K562 (cell line): Measurements from ENCODE around the gene C11orf91. TPM values are rescaled to one million over a fixed set of nuclear protein-coding genes. Genes with fewer than 3 reads are reported as not detected.
A peak's percentile ranks its signal among the peaks of the same experiment; 100 is the strongest.

Experiments used
- ATAC-seq: fragments of 200-7000 bp; cut with Tn5 transposase; 3 replicates; pipeline ENCODE4 v1.9.1; 2020; ENCODE audit warnings: moderate library complexity
- BruUV-seq: library from RNA; stranded (reverse); fragments of 400-500 nt; replicated peaks from 2 replicates; lab custom pipeline; 2021; lab: Mats Ljungman, UMichigan
- CTCF ChIA-PET: fragments of 300-600 bp; formaldehyde crosslinking; extraction: SDS; loops from one replicate; lab custom pipeline; 2021; ENCODE audit warnings: low intra/inter-chr PET ratio; lab: Yijun Ruan, JAX
- POLR2A ChIA-PET: fragments of 300-600, 350-650 bp; sonication (Branson Sonifier 250); formaldehyde crosslinking; extraction: SDS; loops from one replicate; lab custom pipeline; 2021; ENCODE audit warnings: antibody characterized with exemption, inconsistent platforms; lab: Yijun Ruan, JAX
- DNase-seq, 4 experiments: peaks; one replicate each; pipeline versions ENCODE4 v3.0.0 to v3.0.0-alpha.2; 2011 to 2018; ENCODE audit warnings: low spot score in 3 of 4, mixed read lengths in 3 of 4; ENCODE audit errors: extremely low read depth in 1 of 4
- FAIRE-seq: peaks from 2 replicates; lab custom pipeline; 2011; peaks lifted over from hg19 to GRCh38; lab: Jason Lieb, UNC
- H2AFZ ChIP-seq: 2 replicates; pipeline ENCODE4 v1.6.0; 2011; ENCODE audit warnings: low read depth, low read length, control low read depth, inconsistent platforms
- H3K27ac ChIP-seq: fragments of 200-600 bp; 3 replicates; pipeline ENCODE4 v1.8.0; 2011; ENCODE audit warnings: low read depth, mild to moderate bottlenecking, control low read depth, inconsistent platforms, low read length, moderate library complexity, mixed read lengths; ENCODE audit errors: extremely low read depth
- H3K27me3 ChIP-seq, 2 experiments: fragments of 300-600 bp in 1 of 2; 2 replicates in 1 of 2; 3 replicates in 1 of 2; pipeline versions ENCODE4 v1.6.0 to v1.8.0; 2011; ENCODE audit warnings: inconsistent platforms in 2 of 2, low read length in 2 of 2, mild to moderate bottlenecking in 1 of 2, mixed read lengths in 1 of 2, moderate library complexity in 1 of 2; ENCODE audit not compliant: control insufficient read depth in 2 of 2, insufficient read depth in 2 of 2
- H3K36me3 ChIP-seq: fragments of 300-600 bp; 3 replicates; pipeline ENCODE4 v1.8.0; 2011; ENCODE audit warnings: mild to moderate bottlenecking, low read length, inconsistent platforms; ENCODE audit not compliant: control insufficient read depth, insufficient read depth
- H3K4me1 ChIP-seq, 2 experiments: fragments of 200-600 bp in 1 of 2; replicated peaks in 1 of 2; 2 replicates in 1 of 2; 3 replicates in 1 of 2; pipeline versions ENCODE4 v1.5.1 to v1.8.0; 2011; ENCODE audit warnings: inconsistent platforms in 2 of 2, low read length in 2 of 2, mild to moderate bottlenecking in 1 of 2, mixed read lengths in 1 of 2, moderate library complexity in 1 of 2; ENCODE audit not compliant: control insufficient read depth in 2 of 2, insufficient read depth in 2 of 2
- H3K4me2 ChIP-seq: 2 replicates; pipeline ENCODE4 v1.6.1; 2011; ENCODE audit warnings: low read length, control low read depth, inconsistent platforms, mixed read lengths; ENCODE audit not compliant: insufficient read depth
- H3K4me3 ChIP-seq: fragments of 200-600 bp; sonication (generic), shearing (Covaris generic); 2 replicates; pipeline ENCODE4 v1.5.1; 2016; ENCODE audit warnings: control low read depth, inconsistent platforms
- H3K79me2 ChIP-seq: fragments of 200-600 bp; 3 replicates; pipeline ENCODE4 v1.8.0; 2011; ENCODE audit warnings: low read length, inconsistent platforms; ENCODE audit not compliant: control insufficient read depth, insufficient read depth
- H3K9ac ChIP-seq, 2 experiments: 2 replicates each; pipeline versions ENCODE4 v1.6.0 to v1.6.1; 2011; ENCODE audit warnings: low read depth in 2 of 2, low read length in 2 of 2, control low read depth in 1 of 2, inconsistent platforms in 1 of 2, mild to moderate bottlenecking in 1 of 2, mixed read lengths in 1 of 2; ENCODE audit not compliant: insufficient read depth in 1 of 2
- H3K9me1 ChIP-seq: one replicate; pipeline ENCODE4 v1.6.0; 2011; ENCODE audit warnings: inconsistent platforms, mild to moderate bottlenecking, low read length, moderate library complexity; ENCODE audit not compliant: control insufficient read depth, insufficient read depth
- H3K9me3 ChIP-seq: replicated peaks from 2 replicates; pipeline ENCODE4 v1.5.1; 2011; ENCODE audit warnings: low read depth, low read length, inconsistent platforms; ENCODE audit not compliant: control insufficient read depth, insufficient read depth
- H4K20me1 ChIP-seq: replicated peaks from 2 replicates; pipeline ENCODE4 v1.6.1; 2011; ENCODE audit warnings: low read length, inconsistent platforms, mixed read lengths; ENCODE audit not compliant: control insufficient read depth, insufficient read depth
- CTCF ChIP-seq, 3 experiments: IDR thresholded peaks in 2 of 3; conservative IDR thresholded peaks in 1 of 3; 2 replicates each; pipeline ENCODE4 v1.5.1; 2011 to 2012; ENCODE audit warnings: low read length in 3 of 3, mild to moderate bottlenecking in 3 of 3, control low read depth in 2 of 3, improper control_type of control experiment in 1 of 3, inconsistent platforms in 1 of 3, low read depth in 1 of 3, mixed read lengths in 1 of 3, moderate library complexity in 1 of 3; ENCODE audit not compliant: insufficient read depth in 2 of 3
- GATA2 ChIP-seq: sonication (generic); formaldehyde crosslinking; IDR thresholded peaks from 2 replicates; pipeline ENCODE4 v1.4.0; 2020; ENCODE audit warnings: mild to moderate bottlenecking, missing genetic modification reagents
- GMEB1 ChIP-seq: fragments of 250-450 bp; sonication (Bioruptor Pico); IDR thresholded peaks from 2 replicates; pipeline ENCODE4 v1.4.0; 2020; ENCODE audit warnings: mild to moderate bottlenecking
- TGIF2 ChIP-seq: sonication (generic); formaldehyde crosslinking; IDR thresholded peaks from 2 replicates; pipeline ENCODE4 v1.8.1; 2022; ENCODE audit warnings: mild to moderate bottlenecking, missing genetic modification reagents, moderate library complexity
- ZC3H11A ChIP-seq: IDR thresholded peaks from 2 replicates; pipeline ENCODE4 v1.6.1; 2012; ENCODE audit warnings: low read depth, low read length, improper control_type of control experiment
- ZKSCAN1 ChIP-seq: fragments of 150-350 bp; IDR thresholded peaks from 2 replicates; pipeline ENCODE4 v1.6.1; 2016; ENCODE audit warnings: low read depth, low read length
- ZNF274 ChIP-seq: IDR thresholded peaks from 2 replicates; pipeline ENCODE4 v1.6.1; 2011; ENCODE audit warnings: low read depth, mild to moderate bottlenecking, low read length, moderate library complexity, borderline replicate concordance
- ZNF740 ChIP-seq, 3 experiments: fragments of 200-800 bp in 1 of 3; sonication (Bioruptor generic) in 1 of 3; sonication (generic) in 1 of 3; formaldehyde crosslinking in 1 of 3; IDR thresholded peaks; 2 replicates each; pipeline versions ENCODE4 v1.6.1 to v1.8.0; 2016 to 2022; ENCODE audit warnings: mild to moderate bottlenecking in 2 of 3, missing compliant biosample characterization in 2 of 3, missing genetic modification characterization in 2 of 3, missing genetic modification reagents in 1 of 3
- WGBS: fragments of 100-300 bp; shearing (Covaris generic); methylation state at CpG from one replicate; pipeline ENCODE4 v1.1.6; 2016; ENCODE audit warnings: low coverage, mixed read lengths; ENCODE audit not compliant: insufficient coverage; ENCODE audit errors: missing lambda C conversion rate; 5-methylcytosine and 5-hydroxymethylcytosine counted together
- in situ Hi-C: fragments of 300-500 bp; cut with MboI; formaldehyde crosslinking; loops from 4 replicates; pipeline ENCODE4 v1.15.0; 2018; ENCODE audit warnings: inconsistent platforms, mixed read lengths
- intact Hi-C: fragments of 100-400 bp; cut with micrococcal nuclease; formaldehyde crosslinking; loops from 2 replicates; pipeline ENCODE4 v1.14.2; 2022
- polyA plus RNA-seq, 8 experiments: library from polyadenylated mRNA; depleted of rRNA in 4 of 8; stranded (reverse) in 5 of 8; unstranded in 3 of 8; fragments of >200 nt; fragmentation: Nextera tagmentation in 2 of 8; fragmentation: Illumina TruSeq in 1 of 8; extraction: Ambion mirVana in 2 of 8; extraction: Trizol in 1 of 8; gene quantifications; 2 replicates each; pipeline versions ENCODE4 v1.2.1 to v1.2.3, GENCODE V29; 2011 to 2014; ENCODE audit warnings: inconsistent platforms in 1 of 8, missing spikeins in 1 of 8
- total RNA-seq, 7 experiments: library from RNA; depleted of rRNA in 6 of 7; stranded (reverse); fragments of >200 nt in 6 of 7; fragmentation: Illumina TruSeq in 2 of 7; extraction: Trizol in 2 of 7; gene quantifications; 2 replicates each; pipeline versions ENCODE4 v1.2.1 to v1.2.3, GENCODE V29; 2011 to 2021; ENCODE audit warnings: low replicate concordance in 1 of 7

Gene C11orf91
- total and polyA plus RNA-seq, 9 of the 15 experiments (the other 6 are each of a cell fraction or from before 2014, with no cell fraction given) = not detected

GRCh38 chr11:33684003-33684706 is 16.5 kb downstream of the C11orf91 start (continued):
- TF ChIP-seq ZNF740 (CRISPR knock-in tag; IDR thresholded peaks at IDR 0.05) = no peak
- no peak for TF ChIP-seq ZNF740 (tag; IDR thresholded peaks at IDR 0.05)
- TF ChIP-seq TGIF2 = no peak
- TF ChIP-seq GMEB1 (CRISPR knock-in tag) = no peak
- TF ChIP-seq ZKSCAN1 = no peak
- TF ChIP-seq ZNF274 = no peak
- TF ChIP-seq ZC3H11A = no peak
- TF ChIP-seq GATA2 (CRISPR knock-in tag) = no peak

- no peaks in the 10 kb centered on the region for H3K4me1 ChIP-seq
- ChIA-PET CTCF (no interaction called here), POLR2A (interaction anchor here (0.5 kb wide), 1 partner anchor 613 kb away, joined by 3 read pairs; no protein-coding TSS in a partner anchor)
- WGBS = 2% methylated on average over 4 of the region's 4 CpGs
- H3K27me3 ChIP-seq = peaks cover 5 to 14% of the 10 kb centered on the region in 2 experiments; a peak in 3 of 5 replicates
- no peak for FAIRE-seq
- in situ Hi-C loops = no loop called here
- H4K20me1 ChIP-seq = no peaks in the 10 kb centered on the region
- no peak overlapping the region for H3K4me3 ChIP-seq
- H3K9ac ChIP-seq = no peak overlapping the region
- no peak for DNase-seq
- no peak overlapping the region for H3K4me2 ChIP-seq
- no peaks in the 10 kb centered on the region for H3K9me1 ChIP-seq
- intact Hi-C loops = loop anchor here (5.0 kb wide), 1 partner anchor 720 kb away; no protein-coding TSS in a partner anchor
- H3K36me3 ChIP-seq = no peaks in the 10 kb centered on the region
- no TSS peak for BruUV-seq
- no peaks in the 10 kb centered on the region for H3K79me2 ChIP-seq
- ATAC-seq = peak; percentile 47
- no peak overlapping the region for H2AFZ ChIP-seq
- H3K27ac ChIP-seq = no peak overlapping the region
- no peaks in the 10 kb centered on the region for H3K9me3 ChIP-seq
- peak in 2 of 3 experiments; percentile 10 to 26; a peak in 2 of 6 replicates for TF ChIP-seq CTCF (IDR thresholded peaks at IDR 0.05 in 2 of 3, conservative IDR thresholded peaks at IDR 0.05 in 1 of 3; ENCODE audit: insufficient read depth in 2 of 3, low read depth in 1 of 3, low read length in 3 of 3)
These were observed 18.2 kb downstream of the C11orf91 start for GRCh38 chr11:33682446-33682845.
